SH-SY5Y (cell line): ENCODE data around the gene G0S2.

Source experiments
- GATA2 ChIP-seq: IDR thresholded peaks from 2 replicates; pipeline ENCODE4 v1.6.1; 2011; ENCODE audit warnings: mild to moderate bottlenecking, low read depth, low read length
- GATA3 ChIP-seq: IDR thresholded peaks from 2 replicates; pipeline ENCODE4 v1.6.1; 2011; ENCODE audit warnings: low read depth, mild to moderate bottlenecking, low read length, moderate library complexity

GRCh38 chr1:209707308-209707707 is 32.1 kb downstream of the G0S2 start:
- no peak for TF ChIP-seq GATA2
- TF ChIP-seq GATA3: no peak
